Measurements from ENCODE around the gene HLF. TPM values are rescaled to one million over a fixed set of nuclear protein-coding genes. Genes with fewer than 3 reads are reported as not detected.

The HLF gene
- total and polyA plus RNA-seq, 2 donors (not counting 3 experiments of a cell fraction or from before 2014, with no cell fraction given): not detected

DNA sequence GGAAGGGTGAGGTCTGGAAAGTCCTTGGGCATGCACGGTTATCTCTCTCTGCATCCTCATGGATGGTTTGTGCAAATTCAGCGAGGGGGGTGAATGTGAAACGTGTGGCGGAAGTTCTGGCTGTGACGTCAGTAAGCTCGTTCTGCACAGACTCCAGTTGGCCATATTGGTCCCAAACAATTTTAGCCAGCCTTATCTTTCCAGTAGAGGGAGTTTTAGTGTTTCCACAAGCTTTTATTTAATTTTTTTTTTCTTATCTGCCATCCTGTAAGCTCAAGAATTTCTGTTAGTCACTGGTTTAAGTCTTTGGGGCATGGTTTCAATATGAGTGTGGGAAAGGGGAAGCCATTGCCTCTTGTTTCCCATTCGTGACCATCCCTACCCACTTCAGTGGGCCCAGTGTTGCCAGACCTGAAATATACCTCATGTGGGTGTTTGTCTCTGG lies 39.0 kb downstream of the HLF start:
- H3K4me1 ChIP-seq (ENCODE audit: control insufficient read depth, extremely low read depth, insufficient read depth, low read length): no peaks in the 10 kb centered on the region
- no peaks in the 10 kb centered on the region for H3K79me2 ChIP-seq (ENCODE audit: control insufficient read depth, insufficient read depth, low read length)
- CTCF ChIA-PET: interaction anchor here (0.8 to 1.4 kb wide), 5 partner anchors 9 to 298 kb away, joined by 3 to 4 read pairs (median 3); no protein-coding TSS in a partner anchor
- dilution Hi-C loops (cut with MboI; ENCODE audit: extremely low pct_ligation_motif_present, low sequenced_read_pairs) (no loop called here), intact Hi-C loops (cut with micrococcal nuclease) (no loop called here)
- H4K20me1 ChIP-seq (replicated peaks; ENCODE audit: control insufficient read depth, extremely low read depth, insufficient read depth, low read length): no peaks in the 10 kb centered on the region
- no TSS peak for BruUV-seq (replicated peaks)
- TF ChIP-seq MYC (IDR thresholded peaks at IDR 0.05; ENCODE audit: low read depth, low read length) (no peak), POLR2A (IDR thresholded peaks at IDR 0.05; ENCODE audit: low read depth, low read length) (no peak), JUN (IDR thresholded peaks at IDR 0.05; ENCODE audit: borderline replicate concordance, insufficient read depth, insufficient read length, low read depth) (no peak)
- H3K9ac ChIP-seq (replicated peaks; ENCODE audit: extremely low read depth, insufficient read depth, low read length): no peak overlapping the region
- no peak overlapping the region for H3K4me3 ChIP-seq (replicated peaks in 1 of 3; ENCODE audit: insufficient read depth in 1 of 3, low read depth in 1 of 3, low read length in 3 of 3)
- no peak overlapping the region for H2AFZ ChIP-seq (ENCODE audit: low read depth, low read length)
- POLR2A ChIA-PET: no interaction called here
- no peaks in the 10 kb centered on the region for H3K36me3 ChIP-seq (ENCODE audit: control insufficient read depth in 2 of 2, extremely low read depth in 1 of 2, insufficient read depth in 2 of 2, low read length in 2 of 2)
- H3K4me2 ChIP-seq (ENCODE audit: insufficient read depth, low read length): no peak overlapping the region
- H3K9me1 ChIP-seq (replicated peaks; ENCODE audit: control insufficient read depth, extremely low read depth, insufficient read depth, low read length): no peaks in the 10 kb centered on the region
- no peak for DNase-seq (ENCODE audit: low read depth, low spot score)
- peaks cover 0 to 3% of the 10 kb centered on the region in 2 experiments for H3K27me3 ChIP-seq (ENCODE audit: control insufficient read depth in 2 of 2, insufficient read depth in 2 of 2, low read length in 2 of 2)
- no peak overlapping the region for H3K27ac ChIP-seq (ENCODE audit: insufficient read depth, low read depth, low read length)
- no peaks in the 10 kb centered on the region for H3K9me3 ChIP-seq (replicated peaks; ENCODE audit: control insufficient read depth, insufficient read depth, low read length)
- FAIRE-seq: no peak

DNA sequence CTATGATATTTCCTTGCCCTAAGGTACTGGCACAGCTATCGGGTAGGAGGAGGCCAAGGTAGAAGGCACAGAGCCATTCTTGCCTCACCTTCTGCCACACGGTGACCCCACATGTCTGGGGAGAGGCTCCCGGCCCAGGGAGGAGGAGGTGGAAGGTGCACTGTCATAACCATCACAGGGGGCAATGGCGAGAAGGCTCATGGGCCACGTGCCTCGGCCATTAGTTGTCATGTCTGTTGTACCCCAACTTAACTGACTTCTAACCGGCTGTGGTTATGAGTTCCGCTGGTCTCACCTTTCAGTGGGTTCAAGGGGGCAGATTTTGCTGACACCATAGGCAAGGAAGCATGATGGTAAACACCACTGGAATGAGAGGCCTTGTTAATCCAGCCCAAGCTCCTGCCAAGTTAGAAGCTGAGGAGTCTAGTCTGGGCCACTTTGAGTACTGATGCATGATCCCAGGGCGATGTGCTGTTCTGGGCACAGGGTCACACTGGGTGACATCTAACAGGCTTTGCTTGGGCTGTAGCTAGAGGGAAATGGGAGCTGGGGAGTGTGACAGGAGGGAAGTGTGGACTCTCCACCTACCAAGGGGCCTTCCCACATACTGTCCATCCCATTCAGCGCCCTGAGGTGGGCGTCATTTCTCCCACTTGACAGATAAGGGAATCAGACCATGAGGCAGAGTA lies 39.6 kb downstream of the HLF start:
- no peaks in the 10 kb centered on the region for H3K79me2 ChIP-seq (ENCODE audit: control insufficient read depth, insufficient read depth, low read length)
- BruUV-seq (replicated peaks): no TSS peak
- peaks cover 0 to 3% of the 10 kb centered on the region in 2 experiments for H3K27me3 ChIP-seq (ENCODE audit: control insufficient read depth in 2 of 2, insufficient read depth in 2 of 2, low read length in 2 of 2)
- TF ChIP-seq, protein P1, sequence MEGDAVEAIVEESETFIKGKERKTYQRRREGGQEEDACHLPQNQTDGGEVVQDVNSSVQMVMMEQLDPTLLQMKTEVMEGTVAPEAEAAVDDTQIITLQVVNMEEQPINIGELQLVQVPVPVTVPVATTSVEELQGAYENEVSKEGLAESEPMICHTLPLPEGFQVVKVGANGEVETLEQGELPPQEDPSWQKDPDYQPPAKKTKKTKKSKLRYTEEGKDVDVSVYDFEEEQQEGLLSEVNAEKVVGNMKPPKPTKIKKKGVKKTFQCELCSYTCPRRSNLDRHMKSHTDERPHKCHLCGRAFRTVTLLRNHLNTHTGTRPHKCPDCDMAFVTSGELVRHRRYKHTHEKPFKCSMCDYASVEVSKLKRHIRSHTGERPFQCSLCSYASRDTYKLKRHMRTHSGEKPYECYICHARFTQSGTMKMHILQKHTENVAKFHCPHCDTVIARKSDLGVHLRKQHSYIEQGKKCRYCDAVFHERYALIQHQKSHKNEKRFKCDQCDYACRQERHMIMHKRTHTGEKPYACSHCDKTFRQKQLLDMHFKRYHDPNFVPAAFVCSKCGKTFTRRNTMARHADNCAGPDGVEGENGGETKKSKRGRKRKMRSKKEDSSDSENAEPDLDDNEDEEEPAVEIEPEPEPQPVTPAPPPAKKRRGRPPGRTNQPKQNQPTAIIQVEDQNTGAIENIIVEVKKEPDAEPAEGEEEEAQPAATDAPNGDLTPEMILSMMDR (IDR thresholded peaks at IDR 0.05; ENCODE audit: extremely low read depth in 1 of 2, insufficient read depth in 1 of 2, low read depth in 1 of 2, low read length in 2 of 2): no peak
- no peak for TF ChIP-seq MYC (IDR thresholded peaks at IDR 0.05; ENCODE audit: low read depth, low read length)
- TF ChIP-seq FOS (IDR thresholded peaks at IDR 0.05; ENCODE audit: borderline replicate concordance, insufficient read depth, low read length): no peak
- TF ChIP-seq, protein P2, sequence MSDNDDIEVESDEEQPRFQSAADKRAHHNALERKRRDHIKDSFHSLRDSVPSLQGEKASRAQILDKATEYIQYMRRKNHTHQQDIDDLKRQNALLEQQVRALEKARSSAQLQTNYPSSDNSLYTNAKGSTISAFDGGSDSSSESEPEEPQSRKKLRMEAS (IDR thresholded peaks at IDR 0.05; ENCODE audit: insufficient read depth, insufficient read length): no peak
- no peak for TF ChIP-seq POLR2A (IDR thresholded peaks at IDR 0.05; ENCODE audit: low read depth, low read length)
- no peak for TF ChIP-seq GATA2 (IDR thresholded peaks at IDR 0.05; ENCODE audit: insufficient read depth, insufficient read length, low read depth, low read length)
- TF ChIP-seq POLR2AphosphoS5 (IDR thresholded peaks at IDR 0.05; ENCODE audit: insufficient read depth, low read depth, low read length): no peak
- TF ChIP-seq JUN (IDR thresholded peaks at IDR 0.05; ENCODE audit: borderline replicate concordance, insufficient read depth, insufficient read length, low read depth): no peak
- TF ChIP-seq EZH2 (IDR thresholded peaks at IDR 0.05; ENCODE audit: borderline replicate concordance, low read depth, low read length, severe bottlenecking): no peak
- no peaks in the 10 kb centered on the region for H3K4me1 ChIP-seq (ENCODE audit: control insufficient read depth, extremely low read depth, insufficient read depth, low read length)
- H4K20me1 ChIP-seq (replicated peaks; ENCODE audit: control insufficient read depth, extremely low read depth, insufficient read depth, low read length): no peaks in the 10 kb centered on the region
- dilution Hi-C loops (cut with MboI; ENCODE audit: extremely low pct_ligation_motif_present, low sequenced_read_pairs) (no loop called here), intact Hi-C loops (cut with micrococcal nuclease) (no loop called here)
- no peak overlapping the region for H3K4me3 ChIP-seq (replicated peaks in 1 of 3; ENCODE audit: insufficient read depth in 1 of 3, low read depth in 1 of 3, low read length in 3 of 3)
- CTCF ChIA-PET: interaction anchor here (1.0 to 2.1 kb wide), 4 partner anchors 44 to 311 kb away, joined by 3 to 7 read pairs (median 4); no protein-coding TSS in a partner anchor
- no peaks in the 10 kb centered on the region for H3K36me3 ChIP-seq (ENCODE audit: control insufficient read depth in 2 of 2, extremely low read depth in 1 of 2, insufficient read depth in 2 of 2, low read length in 2 of 2)
- POLR2A ChIA-PET: no interaction called here
- FAIRE-seq: no peak
- H3K27ac ChIP-seq (ENCODE audit: insufficient read depth, low read depth, low read length): no peak overlapping the region
- no peak overlapping the region for H3K9ac ChIP-seq (replicated peaks; ENCODE audit: extremely low read depth, insufficient read depth, low read length)
- H3K9me1 ChIP-seq (replicated peaks; ENCODE audit: control insufficient read depth, extremely low read depth, insufficient read depth, low read length): no peaks in the 10 kb centered on the region
- no peak overlapping the region for H2AFZ ChIP-seq (ENCODE audit: low read depth, low read length)
- H3K4me2 ChIP-seq (ENCODE audit: insufficient read depth, low read length): no peak overlapping the region
- no peak for DNase-seq (ENCODE audit: low read depth, low spot score)
- H3K9me3 ChIP-seq (replicated peaks; ENCODE audit: control insufficient read depth, insufficient read depth, low read length): no peaks in the 10 kb centered on the region

Data from endothelial cell of umbilical vein (primary cell).